Measurements from ENCODE around the gene PFKFB1. TPM values are rescaled to one million over a fixed set of nuclear protein-coding genes. Genes with fewer than 3 reads are reported as not detected.

The PFKFB1 gene
- total and polyA plus RNA-seq, 9 of the 15 experiments (the other 6 are each of a cell fraction or from before 2014, with no cell fraction given) = 0.07 to 0.24 (median 0.15) TPM; not detected in 2

DNA sequence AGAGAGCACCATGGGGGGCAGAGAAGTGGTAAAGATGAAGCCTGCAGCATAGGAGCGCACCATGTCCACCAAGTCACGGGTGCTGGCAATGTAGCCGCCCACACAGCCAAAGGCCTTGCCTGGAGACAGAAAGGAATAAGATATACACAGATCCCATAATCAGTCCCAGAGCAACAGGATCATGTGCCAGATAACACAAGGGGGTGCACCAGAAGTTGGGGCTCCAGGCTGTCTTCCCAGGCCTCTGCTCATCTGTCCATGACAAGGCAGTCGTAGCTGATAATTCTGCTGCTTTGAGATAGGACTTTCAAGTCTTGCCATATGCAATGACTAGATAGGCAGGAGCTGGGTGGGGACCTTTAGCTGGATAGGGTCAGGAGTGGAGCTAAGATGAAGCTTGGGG lies 20.9 kb upstream of the PFKFB1 start (continued):
- TF ChIP-seq, protein P1, sequence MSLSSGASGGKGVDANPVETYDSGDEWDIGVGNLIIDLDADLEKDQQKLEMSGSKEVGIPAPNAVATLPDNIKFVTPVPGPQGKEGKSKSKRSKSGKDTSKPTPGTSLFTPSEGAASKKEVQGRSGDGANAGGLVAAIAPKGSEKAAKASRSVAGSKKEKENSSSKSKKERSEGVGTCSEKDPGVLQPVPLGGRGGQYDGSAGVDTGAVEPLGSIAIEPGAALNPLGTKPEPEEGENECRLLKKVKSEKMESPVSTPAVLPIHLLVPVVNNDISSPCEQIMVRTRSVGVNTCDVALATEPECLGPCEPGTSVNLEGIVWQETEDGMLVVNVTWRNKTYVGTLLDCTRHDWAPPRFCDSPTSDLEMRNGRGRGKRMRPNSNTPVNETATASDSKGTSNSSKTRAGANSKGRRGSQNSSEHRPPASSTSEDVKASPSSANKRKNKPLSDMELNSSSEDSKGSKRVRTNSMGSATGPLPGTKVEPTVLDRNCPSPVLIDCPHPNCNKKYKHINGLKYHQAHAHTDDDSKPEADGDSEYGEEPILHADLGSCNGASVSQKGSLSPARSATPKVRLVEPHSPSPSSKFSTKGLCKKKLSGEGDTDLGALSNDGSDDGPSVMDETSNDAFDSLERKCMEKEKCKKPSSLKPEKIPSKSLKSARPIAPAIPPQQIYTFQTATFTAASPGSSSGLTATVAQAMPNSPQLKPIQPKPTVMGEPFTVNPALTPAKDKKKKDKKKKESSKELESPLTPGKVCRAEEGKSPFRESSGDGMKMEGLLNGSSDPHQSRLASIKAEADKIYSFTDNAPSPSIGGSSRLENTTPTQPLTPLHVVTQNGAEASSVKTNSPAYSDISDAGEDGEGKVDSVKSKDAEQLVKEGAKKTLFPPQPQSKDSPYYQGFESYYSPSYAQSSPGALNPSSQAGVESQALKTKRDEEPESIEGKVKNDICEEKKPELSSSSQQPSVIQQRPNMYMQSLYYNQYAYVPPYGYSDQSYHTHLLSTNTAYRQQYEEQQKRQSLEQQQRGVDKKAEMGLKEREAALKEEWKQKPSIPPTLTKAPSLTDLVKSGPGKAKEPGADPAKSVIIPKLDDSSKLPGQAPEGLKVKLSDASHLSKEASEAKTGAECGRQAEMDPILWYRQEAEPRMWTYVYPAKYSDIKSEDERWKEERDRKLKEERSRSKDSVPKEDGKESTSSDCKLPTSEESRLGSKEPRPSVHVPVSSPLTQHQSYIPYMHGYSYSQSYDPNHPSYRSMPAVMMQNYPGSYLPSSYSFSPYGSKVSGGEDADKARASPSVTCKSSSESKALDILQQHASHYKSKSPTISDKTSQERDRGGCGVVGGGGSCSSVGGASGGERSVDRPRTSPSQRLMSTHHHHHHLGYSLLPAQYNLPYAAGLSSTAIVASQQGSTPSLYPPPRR (CRISPR knock-in tag; IDR thresholded peaks at IDR 0.05; ENCODE audit: borderline replicate concordance) = no peak
- peak in 1 of 2 experiments; percentile 38 for TF ChIP-seq NCOA2 (IDR thresholded peaks at IDR 0.05; ENCODE audit: partially characterized antibody in 2 of 2)
- peak; percentile 91 to 94 for TF ChIP-seq TBL1XR1 (IDR thresholded peaks at IDR 0.05; ENCODE audit: low read length in 2 of 2)
- no peak for TF ChIP-seq ZZZ3 (IDR thresholded peaks at IDR 0.05)
- TF ChIP-seq CHD1 (IDR thresholded peaks at IDR 0.05; ENCODE audit: low read length) = no peak
- TF ChIP-seq GABPB1 (CRISPR knock-in tag; IDR thresholded peaks at IDR 0.05) = no peak
- TF ChIP-seq ZNF77 (CRISPR knock-in tag; IDR thresholded peaks at IDR 0.05) = no peak
- TF ChIP-seq EP300 (IDR thresholded peaks at IDR 0.05; ENCODE audit: low read length) = peak; percentile 96
- TF ChIP-seq TAF1 (IDR thresholded peaks at IDR 0.05; ENCODE audit: control insufficient read depth, extremely low read depth, insufficient read depth, low read length, severe bottlenecking) = peak; percentile 48
- no peak for TF ChIP-seq PURB (CRISPR knock-in tag; IDR thresholded peaks at IDR 0.05; ENCODE audit: low read depth)
- TF ChIP-seq SRSF9 (IDR thresholded peaks at IDR 0.05; ENCODE audit: borderline replicate concordance, low read depth, low read length) = no peak
- TF ChIP-seq ZNF778 (CRISPR knock-in tag; IDR thresholded peaks at IDR 0.05) = no peak
- no peak for TF ChIP-seq SIX5 (IDR thresholded peaks at IDR 0.05; ENCODE audit: borderline replicate concordance in 1 of 2, insufficient read depth in 1 of 2, low read depth in 1 of 2, low read length in 2 of 2)
- no peak for TF ChIP-seq ZNF695 (CRISPR knock-in tag; IDR thresholded peaks at IDR 0.05)
- peak; percentile 59; the same call in 1 of the 2 replicates for TF ChIP-seq MYNN (IDR thresholded peaks at IDR 0.05)
- TF ChIP-seq MYNN (CRISPR knock-in tag; IDR thresholded peaks at IDR 0.05) = no peak
- no peak for TF ChIP-seq KAT2B (IDR thresholded peaks at IDR 0.05; ENCODE audit: low read depth, low read length)
- 0 out of 4 replicates have a peak, but pooled peaks of 1 of the 2 experiments have one; percentile 29 for TF ChIP-seq TEAD1 (CRISPR knock-in tag; IDR thresholded peaks at IDR 0.05)
- no peak for TF ChIP-seq MYBL2 (IDR thresholded peaks at IDR 0.05; ENCODE audit: low read depth)
- no peak for TF ChIP-seq MYBL2 (CRISPR knock-in tag; IDR thresholded peaks at IDR 0.05; ENCODE audit: borderline replicate concordance)
- no peak for TF ChIP-seq NR2C1 (IDR thresholded peaks at IDR 0.05)
- 0 out of 2 replicates have a peak, but pooled peaks have one; percentile 40 for TF ChIP-seq NR2C1 (tag; IDR thresholded peaks at IDR 0.05)
- no peak for TF ChIP-seq PHF21A (IDR thresholded peaks at IDR 0.05; ENCODE audit: borderline replicate concordance, low read depth)
- TF ChIP-seq SMAD3 (CRISPR knock-in tag; conservative IDR thresholded peaks at IDR 0.05) = 0 out of 2 replicates have a peak, but pooled peaks have one; percentile 36
- 0 out of 2 replicates have a peak, but pooled peaks have one; percentile 36 for TF ChIP-seq MEF2A (IDR thresholded peaks at IDR 0.05; ENCODE audit: control insufficient read depth, low read depth, low read length)
- TF ChIP-seq, protein P2, sequence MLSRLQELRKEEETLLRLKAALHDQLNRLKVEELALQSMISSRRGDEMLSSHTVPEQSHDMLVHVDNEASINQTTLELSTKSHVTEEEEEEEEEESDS (CRISPR knock-in tag; IDR thresholded peaks at IDR 0.05) = no peak
- peak; percentile 91 for TF ChIP-seq FOXJ2 (tag; IDR thresholded peaks at IDR 0.05)
- peak; percentile 95 for TF ChIP-seq NFIC (IDR thresholded peaks at IDR 0.05)

Data from K562 (cell line).